ENCODE results near the gene HSD17B2.

GRCh38 chr16:82037666-82038065 is 2.6 kb downstream of the HSD17B2 start:
- no peak for TF ChIP-seq CTCF (conservative IDR thresholded peaks at IDR 0.05)
- TF ChIP-seq ZFX (IDR thresholded peaks at IDR 0.05) = no peak
